KMS-11 (cell line): ENCODE data around the gene FAM163B.

Experiments
- H2AFZ ChIP-seq: fragments of 200-600 bp; sonication (generic); 2 replicates; pipeline ENCODE4 v1.6.1; 2016; ENCODE audit warnings: antibody characterized with exemption, mixed run types, low read depth
- H3K27ac ChIP-seq: fragments of 200-600 bp; sonication (generic); 2 replicates; pipeline ENCODE4 v1.6.1; 2016; ENCODE audit warnings: mild to moderate bottlenecking, mixed run types
- H3K27me3 ChIP-seq: fragments of 200-600 bp; sonication (generic); 2 replicates; pipeline ENCODE4 v1.6.1; 2017; ENCODE audit warnings: mild to moderate bottlenecking, low read depth, mixed run types, moderate library complexity; ENCODE audit not compliant: insufficient read depth
- H3K36me3 ChIP-seq: fragments of 200-600 bp; sonication (generic); 2 replicates; pipeline ENCODE4 v1.6.1; 2017; ENCODE audit warnings: mild to moderate bottlenecking, mixed run types; ENCODE audit not compliant: insufficient read depth
- H3K4me1 ChIP-seq: fragments of 200-600 bp; sonication (generic); 2 replicates; pipeline ENCODE4 v1.6.1; 2016; ENCODE audit warnings: mild to moderate bottlenecking, low read depth, mixed run types; ENCODE audit not compliant: poor library complexity, severe bottlenecking
- H3K4me2 ChIP-seq: fragments of 200-600 bp; sonication (generic); 2 replicates; pipeline ENCODE4 v1.7.0; 2016; ENCODE audit warnings: mild to moderate bottlenecking, mixed run types
- H3K4me3 ChIP-seq: fragments of 200-600 bp; sonication (generic); IDR thresholded peaks from 2 replicates; pipeline ENCODE4 v1.6.1; 2017; ENCODE audit warnings: low read depth, low read length, mixed read lengths; ENCODE audit not compliant: insufficient read depth
- H3K79me2 ChIP-seq: fragments of 200-600 bp; sonication (generic); 2 replicates; pipeline ENCODE4 v1.6.1; 2016; ENCODE audit warnings: low read depth, mixed run types; ENCODE audit not compliant: insufficient read depth
- H3K9ac ChIP-seq: fragments of 200-600 bp; sonication (generic); 2 replicates; pipeline ENCODE4 v1.6.1; 2016; ENCODE audit warnings: mild to moderate bottlenecking, mixed run types
- H4K20me1 ChIP-seq: fragments of 200-600 bp; sonication (generic); 2 replicates; pipeline ENCODE4 v1.6.1; 2016; ENCODE audit warnings: mild to moderate bottlenecking, mixed run types; ENCODE audit not compliant: insufficient read depth
- TF ChIP-seq, protein P1 (sequence below): fragments of 200-600 bp; sonication (generic); conservative IDR thresholded peaks from 2 replicates; pipeline ENCODE4 v1.6.1; 2017; ENCODE audit warnings: low read depth, mild to moderate bottlenecking, antibody characterized with exemption, low read length, moderate library complexity, mixed read lengths

Gene FAM163B

DNA sequence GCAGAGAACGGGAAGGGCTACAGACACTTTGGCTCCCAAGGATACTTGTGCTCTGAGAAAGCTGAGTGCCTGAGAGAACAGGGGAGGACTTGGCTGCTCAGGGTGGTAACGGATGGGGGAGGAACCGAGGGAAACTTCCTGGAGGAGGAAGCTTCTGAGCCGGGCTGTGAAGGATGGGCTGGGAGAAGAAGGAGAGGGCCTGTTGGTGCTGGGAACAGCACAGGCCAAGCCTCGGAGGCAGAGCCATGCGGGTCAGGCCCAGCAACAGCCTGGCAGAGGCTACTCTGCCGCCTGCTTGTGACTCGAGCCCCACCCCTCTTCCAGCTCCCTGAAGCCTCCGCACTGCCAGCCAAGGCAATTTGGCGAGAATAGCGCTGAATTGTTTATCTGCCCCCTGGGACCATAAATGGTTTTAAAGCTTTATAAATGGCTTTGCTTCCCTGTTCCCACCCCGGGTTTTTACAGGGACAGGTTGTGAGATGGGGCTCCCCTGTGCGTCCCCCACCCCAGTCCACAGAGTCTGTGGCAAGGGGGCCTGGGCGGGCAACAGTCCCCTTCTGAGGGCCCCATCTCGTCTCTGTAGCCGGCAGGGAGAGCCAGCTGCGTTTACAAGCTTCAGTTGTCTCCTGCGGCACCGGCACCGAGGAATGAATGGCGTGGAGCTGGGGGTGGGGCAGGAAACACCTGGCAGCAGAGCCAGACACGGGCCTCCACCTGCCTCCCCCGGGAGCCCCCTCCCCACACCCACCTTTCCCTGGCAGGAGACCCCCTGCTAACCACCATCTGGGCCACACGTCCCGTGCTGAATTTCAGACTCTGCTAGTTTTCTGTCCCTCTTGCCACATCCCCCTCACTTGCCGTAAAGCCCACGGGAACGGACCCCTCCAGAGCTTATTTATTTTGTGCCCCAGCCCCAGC is 24.4 kb downstream of the FAM163B start:
- Histone ChIP-seq H3K27me3 (peaks cover 48% of the 10 kb centered on the region; the same call in 1 of the 2 replicates), H3K27ac (no peak overlapping the region), H3K79me2 (no peaks in the 10 kb centered on the region), H3K36me3 (no peaks in the 10 kb centered on the region), H3K4me1 (no peaks in the 10 kb centered on the region), H3K4me2 (no peak overlapping the region), H3K9ac (no peak overlapping the region), H2AFZ (no peak overlapping the region), H4K20me1 (no peaks in the 10 kb centered on the region), H3K4me3 (no peak overlapping the region)
- TF ChIP-seq, protein P1, sequence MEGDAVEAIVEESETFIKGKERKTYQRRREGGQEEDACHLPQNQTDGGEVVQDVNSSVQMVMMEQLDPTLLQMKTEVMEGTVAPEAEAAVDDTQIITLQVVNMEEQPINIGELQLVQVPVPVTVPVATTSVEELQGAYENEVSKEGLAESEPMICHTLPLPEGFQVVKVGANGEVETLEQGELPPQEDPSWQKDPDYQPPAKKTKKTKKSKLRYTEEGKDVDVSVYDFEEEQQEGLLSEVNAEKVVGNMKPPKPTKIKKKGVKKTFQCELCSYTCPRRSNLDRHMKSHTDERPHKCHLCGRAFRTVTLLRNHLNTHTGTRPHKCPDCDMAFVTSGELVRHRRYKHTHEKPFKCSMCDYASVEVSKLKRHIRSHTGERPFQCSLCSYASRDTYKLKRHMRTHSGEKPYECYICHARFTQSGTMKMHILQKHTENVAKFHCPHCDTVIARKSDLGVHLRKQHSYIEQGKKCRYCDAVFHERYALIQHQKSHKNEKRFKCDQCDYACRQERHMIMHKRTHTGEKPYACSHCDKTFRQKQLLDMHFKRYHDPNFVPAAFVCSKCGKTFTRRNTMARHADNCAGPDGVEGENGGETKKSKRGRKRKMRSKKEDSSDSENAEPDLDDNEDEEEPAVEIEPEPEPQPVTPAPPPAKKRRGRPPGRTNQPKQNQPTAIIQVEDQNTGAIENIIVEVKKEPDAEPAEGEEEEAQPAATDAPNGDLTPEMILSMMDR: no peak

DNA sequence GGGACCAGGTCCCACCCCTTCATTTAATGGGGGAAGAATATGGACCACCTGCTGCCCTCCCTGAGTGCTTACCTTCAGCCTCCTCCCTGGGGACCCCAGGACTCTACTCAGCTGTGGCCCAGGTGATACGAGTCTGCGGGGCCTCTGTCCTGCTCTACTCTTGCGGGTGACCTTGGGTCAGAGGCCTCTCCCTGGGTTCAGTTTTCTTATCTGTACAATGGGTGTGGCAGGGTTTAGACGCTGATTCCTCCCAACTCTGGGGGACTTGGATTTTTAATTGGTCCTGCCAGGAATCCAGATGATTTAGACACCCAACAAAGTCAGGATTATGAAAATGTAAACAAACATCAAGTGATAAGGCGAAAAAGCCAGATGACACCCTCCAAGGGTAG is 25.0 kb downstream of the FAM163B start:
- no peak overlapping the region for H2AFZ ChIP-seq
- H3K79me2 ChIP-seq: no peaks in the 10 kb centered on the region
- no peaks in the 10 kb centered on the region for H3K36me3 ChIP-seq
- no peak overlapping the region for H3K9ac ChIP-seq
- H3K27ac ChIP-seq: no peak overlapping the region
- no peak overlapping the region for H3K4me2 ChIP-seq
- H4K20me1 ChIP-seq: no peaks in the 10 kb centered on the region
- no peak overlapping the region for H3K4me3 ChIP-seq
- H3K4me1 ChIP-seq: no peaks in the 10 kb centered on the region
- peaks cover 51% of the 10 kb centered on the region; the same call in 1 of the 2 replicates for H3K27me3 ChIP-seq
- TF ChIP-seq, protein P1: no peak

DNA sequence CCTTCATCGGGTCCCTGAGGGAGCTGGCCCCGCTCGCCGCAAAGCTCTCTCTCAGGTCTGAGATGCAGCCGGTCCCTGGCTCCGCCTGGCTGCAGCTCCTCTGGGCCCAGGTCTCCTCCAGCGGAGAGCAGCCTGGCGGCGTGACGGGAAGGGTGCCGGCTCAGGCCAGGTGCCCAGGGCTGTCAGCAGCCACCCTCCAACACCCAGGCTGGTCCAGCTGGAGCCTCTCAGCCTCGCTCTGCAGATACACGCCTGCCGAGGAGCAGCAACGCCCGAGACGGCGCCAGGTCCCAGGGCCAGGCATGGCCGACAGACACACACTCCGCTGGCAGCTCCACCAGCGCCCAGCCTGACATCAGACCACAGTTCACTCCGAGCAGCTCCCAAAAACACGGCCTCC is 25.6 kb downstream of the FAM163B start:
- Histone ChIP-seq H3K27ac (no peak overlapping the region), H4K20me1 (no peaks in the 10 kb centered on the region), H3K27me3 (peaks cover 54% of the 10 kb centered on the region), H3K9ac (no peak overlapping the region), H2AFZ (no peak overlapping the region), H3K4me1 (no peaks in the 10 kb centered on the region), H3K4me2 (no peak overlapping the region), H3K4me3 (no peak overlapping the region), H3K36me3 (no peaks in the 10 kb centered on the region), H3K79me2 (no peaks in the 10 kb centered on the region)
- TF ChIP-seq, protein P1: no peak

DNA sequence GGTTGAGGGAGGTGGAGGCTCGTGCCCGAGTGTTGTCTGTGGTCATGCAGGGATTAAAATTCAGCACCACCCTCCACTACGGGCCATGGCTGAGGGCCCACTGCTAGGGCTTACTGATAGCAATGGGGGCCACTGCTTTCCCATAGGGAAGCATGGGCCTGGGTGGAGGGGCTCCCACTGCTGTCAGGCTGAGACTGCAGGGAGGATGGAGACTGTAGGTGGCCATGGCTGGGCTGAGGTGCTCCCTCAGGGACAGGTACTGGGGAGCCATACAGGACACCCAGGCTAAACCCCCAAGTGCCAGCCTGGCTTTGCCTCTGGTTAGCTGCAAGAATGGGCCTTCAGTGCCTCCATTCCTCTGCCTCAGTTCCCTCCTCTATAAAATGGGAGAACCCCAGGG is 26.1 kb downstream of the FAM163B start:
- Histone ChIP-seq H3K9ac (no peak overlapping the region), H3K4me1 (no peaks in the 10 kb centered on the region), H3K79me2 (no peaks in the 10 kb centered on the region), H3K4me2 (no peak overlapping the region), H2AFZ (no peak overlapping the region), H4K20me1 (no peaks in the 10 kb centered on the region), H3K4me3 (no peak overlapping the region), H3K27ac (no peak overlapping the region), H3K27me3 (peaks cover 58% of the 10 kb centered on the region), H3K36me3 (no peaks in the 10 kb centered on the region)
- TF ChIP-seq, protein P1: no peak
